Measurements from ENCODE around the gene KCNT2.
"Not testable (repeated sequence)": the region's sequence is repeated elsewhere in the genome, so short reads cannot be mapped to it uniquely, and the experiment has no call there.

- TF ChIP-seq CTCF (IDR thresholded peaks at IDR 0.05; ENCODE audit: insufficient read depth, low read depth, low read length); EZH2 (IDR thresholded peaks at IDR 0.05; ENCODE audit: insufficient read depth, low read length): not testable (repeated sequence)
Observed at GRCh38 chr1:196263086-196263485, 345.2 kb downstream of the KCNT2 start.
